Ishikawa (cell line): ENCODE measurements around the gene MATN4.

Source experiments
- CEBPB ChIP-seq: IDR thresholded peaks from 2 replicates; pipeline ENCODE4 v1.6.1; 2012
- CREB1 ChIP-seq: IDR thresholded peaks from 2 replicates; pipeline ENCODE4 v1.6.1; 2012; ENCODE audit warnings: low read depth
- EGR1 ChIP-seq: IDR thresholded peaks from 2 replicates; pipeline ENCODE4 v1.6.1; 2012
- EP300 ChIP-seq: IDR thresholded peaks from 2 replicates; pipeline ENCODE4 v1.6.1; 2012; ENCODE audit warnings: borderline replicate concordance
- FOXM1 ChIP-seq: IDR thresholded peaks from 2 replicates; pipeline ENCODE4 v1.6.1; 2012; ENCODE audit warnings: low read depth, borderline replicate concordance
- MAX ChIP-seq: IDR thresholded peaks from 2 replicates; pipeline ENCODE4 v1.6.1; 2012
- NFIC ChIP-seq: IDR thresholded peaks from 2 replicates; pipeline ENCODE4 v1.6.1; 2012
- RAD21 ChIP-seq: IDR thresholded peaks from 2 replicates; pipeline ENCODE4 v1.6.1; 2012; ENCODE audit warnings: low read depth
- REST ChIP-seq: IDR thresholded peaks from 2 replicates; pipeline ENCODE4 v1.6.1; 2012; ENCODE audit warnings: low read depth, mild to moderate bottlenecking
- TAF1 ChIP-seq: IDR thresholded peaks from 2 replicates; pipeline ENCODE4 v1.6.1; 2012; ENCODE audit warnings: low read depth, mild to moderate bottlenecking
- TCF12 ChIP-seq: IDR thresholded peaks from 2 replicates; pipeline ENCODE4 v1.6.1; 2012; ENCODE audit warnings: low read depth
- TEAD4 ChIP-seq: IDR thresholded peaks from 2 replicates; pipeline ENCODE4 v1.6.1; 2012
- USF1 ChIP-seq: IDR thresholded peaks from 2 replicates; pipeline ENCODE4 v1.6.1; 2012
- YY1 ChIP-seq: IDR thresholded peaks from 2 replicates; pipeline ENCODE4 v1.6.1; 2012; ENCODE audit warnings: low read depth
- ZBTB7A ChIP-seq: IDR thresholded peaks from 2 replicates; pipeline ENCODE4 v1.6.1; 2012; ENCODE audit warnings: low read depth

The MATN4 gene

GRCh38 chr20:45266977-45267376 is 41.1 kb downstream of the MATN4 start:
- TF ChIP-seq NFIC (peak; percentile 77), CREB1 (no peak), MAX (peak; percentile 43; the same call in 1 of the 2 replicates), YY1 (no peak), FOXM1 (peak; percentile 69), TAF1 (no peak), USF1 (no peak), CEBPB (0 out of 2 replicates have a peak, but pooled peaks have one; percentile 40), TCF12 (peak; percentile 60; the same call in 1 of the 2 replicates), TEAD4 (peak; percentile 70; the same call in 1 of the 2 replicates), EP300 (peak; percentile 82)

GRCh38 chr20:45263556-45264266 is 44.4 kb downstream of the MATN4 start:
- TF ChIP-seq TAF1 (no peak), EP300 (no peak), RAD21 (no peak), TCF12 (no peak), USF1 (no peak), MAX (no peak)

- TF ChIP-seq EP300 (no peak), YY1 (no peak), REST (no peak), FOXM1 (no peak), CEBPB (no peak), MAX (no peak), RAD21 (no peak), CREB1 (no peak), EGR1 (no peak), ZBTB7A (no peak), TEAD4 (no peak), TAF1 (no peak), NFIC (no peak), USF1 (no peak), TCF12 (no peak)
These were observed 49.4 kb downstream of the MATN4 start for GRCh38 chr20:45258664-45259063.

- no peak for TF ChIP-seq CEBPB
- no peak for TF ChIP-seq ZBTB7A
- no peak for TF ChIP-seq TAF1
These were observed 49.8 kb downstream of the MATN4 start for GRCh38 chr20:45258259-45258658.

GRCh38 chr20:45257711-45258110 is 50.4 kb downstream of the MATN4 start:
- no peak for TF ChIP-seq RAD21
- TF ChIP-seq REST = no peak
- TF ChIP-seq EGR1 = peak; percentile 7; the same call in 1 of the 2 replicates
- TF ChIP-seq YY1 = no peak
- no peak for TF ChIP-seq NFIC

GRCh38 chr20:45257161-45257560 is 50.9 kb downstream of the MATN4 start:
- TF ChIP-seq EP300 = no peak
- no peak for TF ChIP-seq CREB1
- TF ChIP-seq EGR1 = no peak
- TF ChIP-seq CEBPB = no peak
- no peak for TF ChIP-seq USF1
- TF ChIP-seq REST = no peak
- no peak for TF ChIP-seq FOXM1
- no peak for TF ChIP-seq ZBTB7A
- no peak for TF ChIP-seq TCF12
- no peak for TF ChIP-seq MAX
- TF ChIP-seq TAF1 = no peak
- no peak for TF ChIP-seq YY1
- no peak for TF ChIP-seq RAD21
- TF ChIP-seq TEAD4 = no peak
- no peak for TF ChIP-seq NFIC
